ENCODE results near the gene CDCA4. TPM values are rescaled to one million over a fixed set of nuclear protein-coding genes. Genes with fewer than 3 reads are reported as not detected.

Gene CDCA4
- total and polyA plus RNA-seq, 10 of the 15 experiments (the other 5 are each of a cell fraction or from before 2014, with no cell fraction given) = 10.4 to 64.0 (median 52.1) TPM

GRCh38 chr14:104968541-104969401, 52.1 kb downstream of the CDCA4 start:
- DNase-seq (ENCODE audit: low read depth, low spot score) = no peak
- CTCF ChIA-PET = no interaction called here
- Histone ChIP-seq H3K79me2 (ENCODE audit: control insufficient read depth, insufficient read depth, low read length) (no peaks in the 10 kb centered on the region), H3K4me1 (ENCODE audit: control insufficient read depth, insufficient read depth, low read length) (no peaks in the 10 kb centered on the region), H3K4me2 (ENCODE audit: control insufficient read depth, insufficient read depth) (no peak overlapping the region), H3K4me3 (no peak overlapping the region), H3K9me3 (replicated peaks; ENCODE audit: control insufficient read depth, insufficient read depth, low read length) (no peaks in the 10 kb centered on the region), H3K36me3 (ENCODE audit: control insufficient read depth in 2 of 2, insufficient read depth in 2 of 2, low read length in 1 of 2) (no peaks in the 10 kb centered on the region), H3K27ac (ENCODE audit: control insufficient read depth, insufficient read depth) (no peak overlapping the region), H4K20me1 (ENCODE audit: control insufficient read depth, insufficient read depth) (no peaks in the 10 kb centered on the region), H3K9ac (ENCODE audit: control insufficient read depth, insufficient read depth, low read length) (no peak overlapping the region), H3K27me3 (replicated peaks in 1 of 2; ENCODE audit: control insufficient read depth in 2 of 2, insufficient read depth in 2 of 2, low read length in 1 of 2) (peaks cover 3 to 7% of the 10 kb centered on the region in 2 experiments), H2AFZ (ENCODE audit: control insufficient read depth, low read depth, low read length) (no peak overlapping the region)
- no peak for FAIRE-seq
- SMC1A ChIA-PET (ENCODE audit: uncharacterized antibody, unreplicated experiment) = no interaction called here
- ATAC-seq = peak; percentile 12
- in situ Hi-C loops (cut with MboI) = no loop called here
- WGBS (ENCODE audit: insufficient coverage, insufficient replicate concordance, low lambda C conversion rate, missing lambda C conversion rate) = 24% methylated on average over 21 of the region's 21 CpGs
- no TSS peak for BruUV-seq (replicated peaks)
- peak; percentile 56; the same call in 1 of the 2 replicates for TF ChIP-seq PAX5 (IDR thresholded peaks at IDR 0.05; ENCODE audit: borderline replicate concordance, low read depth, low read length)
- no peak for TF ChIP-seq CHD1 (IDR thresholded peaks at IDR 0.05; ENCODE audit: low read depth, low read length)
- RAD21 ChIA-PET (ENCODE audit: unreplicated experiment) = no interaction called here
- intact Hi-C loops (cut with micrococcal nuclease; ENCODE audit: unreplicated experiment) = no loop called here
- POLR2A ChIA-PET = no interaction called here

- no peaks in the 10 kb centered on the region for H3K79me2 ChIP-seq (ENCODE audit: control insufficient read depth, insufficient read depth, low read length)
- in situ Hi-C loops (cut with MboI) = no loop called here
- no peak for TF ChIP-seq IKZF1 (conservative IDR thresholded peaks at IDR 0.05)
- TF ChIP-seq ZNF207 (IDR thresholded peaks at IDR 0.05; ENCODE audit: borderline replicate concordance) = no peak
- TF ChIP-seq CEBPB (IDR thresholded peaks at IDR 0.05; ENCODE audit: borderline replicate concordance in 1 of 2, low read depth in 2 of 2, low read length in 2 of 2) = no peak
- TF ChIP-seq JUNB (IDR thresholded peaks at IDR 0.05) = no peak
- TF ChIP-seq PBX3 (IDR thresholded peaks at IDR 0.05; ENCODE audit: insufficient replicate concordance, low read depth, low read length) = no peak
- no peak for TF ChIP-seq EED (IDR thresholded peaks at IDR 0.05; ENCODE audit: low read depth)
- TF ChIP-seq SUZ12 (IDR thresholded peaks at IDR 0.05; ENCODE audit: unreplicated experiment) = no peak
- no peak for TF ChIP-seq RB1 (IDR thresholded peaks at IDR 0.05; ENCODE audit: borderline replicate concordance)
- no peak for TF ChIP-seq NKRF (conservative IDR thresholded peaks at IDR 0.05)
- H3K4me1 ChIP-seq (ENCODE audit: control insufficient read depth, insufficient read depth, low read length) = no peaks in the 10 kb centered on the region
- intact Hi-C loops (cut with micrococcal nuclease; ENCODE audit: unreplicated experiment) = no loop called here
- H3K4me2 ChIP-seq (ENCODE audit: control insufficient read depth, insufficient read depth) = no peak overlapping the region
- ATAC-seq = no peak
- no peak for FAIRE-seq
- no peak overlapping the region for H3K9ac ChIP-seq (ENCODE audit: control insufficient read depth, insufficient read depth, low read length)
- no peak overlapping the region for H3K27ac ChIP-seq (ENCODE audit: control insufficient read depth, insufficient read depth)
- H4K20me1 ChIP-seq (ENCODE audit: control insufficient read depth, insufficient read depth) = no peaks in the 10 kb centered on the region
- ChIA-PET RAD21 (ENCODE audit: unreplicated experiment) (no interaction called here), SMC1A (ENCODE audit: uncharacterized antibody, unreplicated experiment) (no interaction called here), POLR2A (no interaction called here), CTCF (no interaction called here)
- WGBS (ENCODE audit: insufficient coverage, insufficient replicate concordance, low lambda C conversion rate, missing lambda C conversion rate) = 14% methylated on average over 10 of the region's 12 CpGs
- no peak overlapping the region for H3K4me3 ChIP-seq
- no TSS peak for BruUV-seq (replicated peaks)
- H2AFZ ChIP-seq (ENCODE audit: control insufficient read depth, low read depth, low read length) = no peak overlapping the region
- no peaks in the 10 kb centered on the region for H3K36me3 ChIP-seq (ENCODE audit: control insufficient read depth in 2 of 2, insufficient read depth in 2 of 2, low read length in 1 of 2)
- no peak for DNase-seq (ENCODE audit: low read depth, low spot score)
- peaks cover 3 to 7% of the 10 kb centered on the region in 2 experiments for H3K27me3 ChIP-seq (replicated peaks in 1 of 2; ENCODE audit: control insufficient read depth in 2 of 2, insufficient read depth in 2 of 2, low read length in 1 of 2)
- no peaks in the 10 kb centered on the region for H3K9me3 ChIP-seq (replicated peaks; ENCODE audit: control insufficient read depth, insufficient read depth, low read length)
These were observed 52.7 kb downstream of the CDCA4 start for GRCh38 chr14:104968153-104968527.

All from GM12878 (cell line).